ENCODE data around the gene NECAB3.
"Not testable (repeated sequence)": the region's sequence is repeated elsewhere in the genome, so short reads cannot be mapped to it uniquely, and the experiment has no call there.

The NECAB3 gene

GRCh38 chr20:33674294-33675135 lies at the start of gene NECAB3:
Gene NECAB3 (minus strand): TSS chr20:33674428. CDS start chr20:33674352, 76 bp downstream.
- DNase-seq = peak; percentile 57

- DNase-seq = no peak
These were observed 47.3 kb upstream of the NECAB3 start for GRCh38 chr20:33721391-33722140.

GRCh38 chr20:33719989-33720709 lies 45.9 kb upstream of the NECAB3 start, which contains the start of gene PXMP4:
Gene PXMP4 (minus strand): TSS chr20:33720310. CDS start chr20:33720207, 103 bp downstream.
- DNase-seq = peak; percentile 94

DNA sequence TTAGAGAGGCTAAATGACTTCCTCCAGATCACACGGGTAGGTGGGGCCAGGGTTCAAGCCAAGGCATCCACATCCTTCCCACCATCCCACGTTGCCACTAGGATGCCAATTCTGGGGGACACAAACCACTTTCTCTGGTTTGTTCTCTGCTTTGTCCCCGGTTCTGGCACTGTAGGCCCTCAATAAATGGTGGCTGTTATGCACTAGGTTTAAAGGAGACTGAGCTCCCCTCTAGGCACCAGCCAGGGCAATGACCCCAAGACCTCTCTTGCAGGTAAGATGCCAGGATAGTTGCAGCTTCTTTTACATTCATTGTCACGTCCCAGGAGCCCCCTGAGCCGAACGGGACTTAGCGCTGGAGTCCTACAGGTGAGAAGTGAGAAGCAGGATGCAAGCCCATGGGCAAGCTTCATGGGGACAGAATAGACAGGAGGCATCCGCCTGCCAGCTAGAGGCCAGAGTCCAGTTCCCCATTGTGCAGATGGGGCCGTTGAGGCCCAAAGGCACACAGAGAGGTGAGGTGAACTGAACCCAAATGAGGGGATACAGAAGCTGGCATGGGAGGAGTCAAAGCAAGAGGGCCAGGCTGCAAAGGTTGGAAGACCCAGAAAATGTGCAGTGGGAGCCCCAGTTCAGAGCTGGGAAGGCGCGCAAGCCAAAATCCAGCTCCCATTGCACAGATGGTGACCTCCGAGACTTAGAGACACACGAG lies 45.2 kb upstream of the NECAB3 start:
- no peak for DNase-seq

DNA sequence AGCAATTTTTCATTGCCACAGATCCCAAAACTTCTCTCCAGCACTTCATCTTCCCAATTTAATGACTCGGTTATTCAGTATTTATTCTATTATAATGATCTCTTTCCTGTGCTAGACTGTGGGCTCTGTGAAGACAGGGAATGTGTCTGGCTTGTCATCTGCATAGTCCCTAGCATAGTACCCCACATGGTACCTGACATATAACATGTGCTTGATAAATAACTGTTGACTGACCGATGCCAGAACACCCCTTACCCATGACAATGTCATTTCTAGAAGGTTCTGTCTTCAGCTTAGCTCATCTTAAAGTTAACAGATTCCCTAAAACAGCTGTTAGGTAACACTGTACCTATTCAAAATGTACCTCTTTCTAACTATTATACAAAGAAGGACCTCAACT lies 42.3 kb upstream of the NECAB3 start:
- no peak for DNase-seq

DNA sequence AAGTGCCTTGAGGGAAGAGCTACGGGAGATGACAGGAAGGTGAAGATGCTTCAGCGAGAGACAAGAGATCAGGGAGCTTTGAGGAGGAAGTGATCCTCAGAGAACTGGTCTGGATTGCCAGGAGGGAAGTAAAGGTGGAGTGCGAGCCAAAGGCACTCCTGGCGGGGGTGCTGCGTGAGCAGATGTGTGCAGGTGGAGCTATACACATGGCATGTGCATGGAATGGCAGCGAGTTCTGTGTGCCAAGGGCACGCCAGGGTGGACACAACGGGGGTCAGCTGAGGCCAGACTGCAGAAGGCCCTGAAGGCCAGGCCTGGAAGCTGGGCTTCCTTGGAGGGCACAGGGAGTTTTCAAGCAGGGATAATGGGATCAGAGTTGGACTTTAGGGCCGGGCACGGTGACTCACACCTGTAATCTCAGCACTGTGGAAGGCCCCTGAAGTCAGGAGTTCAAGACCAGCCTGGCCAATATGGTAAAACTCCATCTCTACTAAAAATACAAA lies 39.7 kb upstream of the NECAB3 start:
- no peak for DNase-seq

DNA sequence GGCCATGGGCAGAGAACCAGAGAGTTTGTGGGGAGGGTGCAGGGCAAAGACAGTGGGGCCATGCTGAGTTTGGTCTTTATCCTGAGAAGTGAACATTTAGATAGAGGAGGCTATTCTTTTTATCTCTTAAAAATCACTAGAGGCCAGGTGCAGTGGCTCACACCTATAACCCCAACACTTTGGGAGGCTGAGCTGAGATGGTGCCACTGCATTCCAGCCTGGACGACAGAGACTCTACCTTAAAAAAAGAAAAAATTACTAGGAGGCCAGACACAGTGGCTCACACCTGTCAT lies 37.2 kb upstream of the NECAB3 start:
- DNase-seq = no peak

GRCh38 chr20:33710681-33711445 lies 36.6 kb upstream of the NECAB3 start:
- DNase-seq = no peak

GRCh38 chr20:33709905-33710541 lies 35.8 kb upstream of the NECAB3 start:
- no peak for DNase-seq

DNA sequence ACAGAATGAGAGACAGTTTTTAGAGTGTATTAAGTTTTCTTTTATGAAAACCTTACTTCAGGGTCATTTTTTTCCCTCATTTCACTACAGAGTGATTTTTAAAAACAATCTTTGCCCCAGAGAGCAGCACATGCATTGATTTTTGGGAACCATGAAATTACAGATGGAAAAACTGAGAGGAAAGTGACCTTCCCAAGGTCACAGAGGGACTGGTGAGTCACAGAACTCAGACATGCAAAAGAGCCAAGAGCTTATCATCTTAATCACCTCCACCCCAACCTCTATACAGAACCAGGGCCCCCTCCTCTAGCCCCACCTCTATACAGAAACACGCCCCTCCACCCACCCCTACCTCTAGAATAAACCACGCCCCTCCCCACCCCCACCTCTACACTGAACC lies 35.2 kb upstream of the NECAB3 start:
- no peak for DNase-seq

DNA sequence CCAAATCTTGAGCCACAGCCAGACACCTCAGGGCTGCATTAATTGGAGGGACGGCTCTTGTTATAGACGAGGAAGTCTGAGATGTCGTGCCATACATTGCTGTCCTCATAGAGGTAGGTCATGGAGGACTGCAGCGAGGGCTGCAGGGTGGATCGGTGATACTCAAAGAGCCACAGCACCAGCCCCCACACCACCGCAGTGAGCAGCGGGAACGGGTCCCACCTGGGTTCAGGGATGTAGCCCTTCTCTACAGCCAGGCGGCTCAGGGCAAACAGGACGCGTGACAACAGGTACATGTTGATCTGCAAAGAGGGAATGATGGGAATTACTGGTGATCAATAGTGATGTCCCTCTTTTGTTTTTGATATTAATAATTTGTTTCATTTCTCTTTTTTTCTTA lies 33.4 kb upstream of the NECAB3 start:
- DNase-seq = no peak

- no peak for DNase-seq
These were observed 30.1 kb upstream of the NECAB3 start for GRCh38 chr20:33704197-33704924.

DNA sequence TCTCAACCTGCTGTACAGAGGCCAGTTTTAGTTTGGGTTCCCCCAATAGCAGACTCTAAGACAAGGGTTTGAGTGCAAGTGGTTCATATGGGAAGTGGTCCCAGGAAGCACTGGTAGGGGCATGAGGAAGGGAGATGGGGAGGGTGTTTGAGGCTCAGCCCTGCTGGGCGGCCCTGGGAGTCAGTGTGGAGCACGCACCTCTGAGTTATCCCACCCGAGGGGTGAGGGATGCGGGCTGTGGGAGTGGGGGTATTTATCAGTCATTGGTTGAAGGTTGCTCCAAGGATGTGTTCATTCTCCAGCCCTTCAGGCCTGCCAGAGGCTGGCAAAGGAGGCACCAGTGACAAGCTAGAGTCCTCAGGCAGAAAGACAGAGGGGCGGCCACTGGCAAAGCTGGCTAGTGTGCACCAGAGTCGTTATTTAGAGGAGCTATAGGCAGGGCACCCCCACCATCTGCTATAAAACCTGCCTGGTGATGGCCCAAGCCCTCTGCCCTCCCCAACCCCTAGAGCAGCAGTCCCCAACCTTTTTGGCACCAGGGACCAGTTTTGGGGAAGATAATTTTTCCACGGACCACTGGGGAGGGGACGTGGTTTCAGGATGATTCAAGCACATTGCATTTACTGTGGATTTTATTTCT lies 29.4 kb upstream of the NECAB3 start:
- no peak for DNase-seq

GRCh38 chr20:33702861-33703260 lies 28.6 kb upstream of the NECAB3 start:
- DNase-seq = peak; percentile 98

DNA sequence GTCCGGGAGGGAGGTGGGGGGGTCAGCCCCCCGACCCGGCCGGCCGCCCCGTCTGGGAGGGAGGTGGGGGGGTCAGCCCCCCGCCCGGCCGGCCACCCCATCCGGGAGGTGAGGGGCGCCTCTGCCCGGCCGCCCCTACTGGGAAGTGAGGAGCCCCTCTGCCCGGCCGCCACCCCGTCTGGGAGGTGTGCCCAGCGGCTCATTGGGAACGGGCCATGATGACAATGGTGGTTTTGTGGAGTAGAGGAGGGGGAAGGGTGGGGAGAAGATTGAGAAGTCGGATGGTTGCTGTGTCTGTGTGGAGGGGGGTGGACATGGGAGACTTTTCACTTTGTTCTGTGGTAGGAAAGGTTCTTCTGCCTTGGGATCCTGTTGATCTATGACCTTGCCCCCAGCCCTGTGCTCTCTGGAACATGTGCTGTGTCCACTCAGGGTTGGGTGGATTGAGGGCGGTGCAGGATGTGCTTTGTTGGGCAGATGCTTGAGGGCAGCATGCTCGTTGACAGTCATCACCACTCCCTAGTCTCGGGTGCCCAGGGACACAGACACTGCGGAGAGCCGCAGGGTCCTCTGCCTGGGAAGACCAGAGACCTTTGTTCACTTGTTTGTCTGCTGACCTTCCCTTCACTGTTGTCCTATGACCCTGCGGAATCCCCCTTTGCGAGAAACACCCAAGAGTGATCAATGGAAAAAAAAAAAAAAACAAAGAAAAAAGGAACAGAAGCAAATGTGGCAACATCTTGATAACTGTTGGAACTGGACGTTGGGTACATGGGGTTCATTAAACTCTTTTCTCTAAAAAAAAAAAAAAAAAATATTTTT lies 27.6 kb upstream of the NECAB3 start:
- DNase-seq = no peak

- not testable (repeated sequence) for DNase-seq
These were observed 26.6 kb upstream of the NECAB3 start for GRCh38 chr20:33700696-33701441.

- DNase-seq = not testable (repeated sequence)
These were observed 24.7 kb upstream of the NECAB3 start for GRCh38 chr20:33698966-33699365.

GRCh38 chr20:33697129-33697528 lies 22.9 kb upstream of the NECAB3 start:
- no peak for DNase-seq

All from DMS 273 treated with DMSO at 0.1 percent for 48 hours (cell line).